PC-9 (cell line): ENCODE data around the gene ROBO2. TPM values are rescaled to one million over a fixed set of nuclear protein-coding genes. Genes with fewer than 3 reads are reported as not detected.

Experiments
- Bru-seq: library from RNA; stranded (reverse); fragments of 400-500 nt; gene quantifications from one replicate; lab custom pipeline; 2021; lab: Mats Ljungman, UMichigan
- BruChase-seq, 2 experiments: library from RNA; stranded (reverse); fragments of 400-500 nt; gene quantifications; one replicate each; lab custom pipeline; 2021; lab: Mats Ljungman, UMichigan
- BruUV-seq: library from RNA; stranded (reverse); fragments of 400-500 nt; replicated peaks from 2 replicates; lab custom pipeline; 2021; lab: Mats Ljungman, UMichigan
- CTCF ChIA-PET: fragments of 300-600 bp; sonication (Branson Sonifier 250); formaldehyde crosslinking; loops from one replicate; lab custom pipeline; 2022; ENCODE audit warnings: antibody characterized with exemption; lab: Charles Lee
- POLR2A ChIA-PET: fragments of 300-600 bp; sonication (Branson Sonifier 250); formaldehyde crosslinking; loops from one replicate; lab custom pipeline; 2022; ENCODE audit warnings: antibody characterized with exemption; ENCODE audit not compliant: unreplicated experiment; lab: Charles Lee
- DNase-seq, 2 experiments: peaks; one replicate each; pipeline versions ENCODE4 v3.0.0 to v3.0.0-alpha.2; 2015 to 2022; ENCODE audit warnings: mixed read lengths in 1 of 2
- H2AFZ ChIP-seq: fragments of 200-600 bp; sonication (generic); 2 replicates; pipeline ENCODE4 v1.8.1; 2017; ENCODE audit warnings: antibody characterized with exemption
- H3F3A ChIP-seq: fragments of 200-600 bp; sonication (generic); 2 replicates; pipeline ENCODE4 v1.8.1; 2017; ENCODE audit warnings: antibody characterized with exemption, mild to moderate bottlenecking, low read depth; ENCODE audit not compliant: insufficient read depth
- H3K27ac ChIP-seq: fragments of 200-600 bp; sonication (generic); 2 replicates; pipeline ENCODE4 v1.6.1; 2016; ENCODE audit warnings: mixed run types
- H3K27me3 ChIP-seq: fragments of 200-600 bp; sonication (generic); 2 replicates; pipeline ENCODE4 v1.6.1; 2016; ENCODE audit warnings: low read depth, mixed run types; ENCODE audit not compliant: insufficient read depth
- H3K36me3 ChIP-seq: fragments of 200-600 bp; sonication (generic); 2 replicates; pipeline ENCODE4 v1.6.1; 2016; ENCODE audit warnings: low read depth, mixed run types
- H3K4me1 ChIP-seq: fragments of 200-600 bp; sonication (generic); replicated peaks from 2 replicates; pipeline ENCODE4 v1.6.1; 2016; ENCODE audit warnings: mixed run types; ENCODE audit not compliant: insufficient read depth
- H3K4me2 ChIP-seq: fragments of 200-600 bp; sonication (generic); 2 replicates; pipeline ENCODE4 v1.6.1; 2017; ENCODE audit warnings: mixed run types
- H3K4me3 ChIP-seq: fragments of 200-600 bp; sonication (generic); 2 replicates; pipeline ENCODE4 v1.6.1; 2016; ENCODE audit warnings: mixed run types
- H3K79me2 ChIP-seq: fragments of 200-600 bp; sonication (generic); 2 replicates; pipeline ENCODE4 v1.6.1; 2017; ENCODE audit warnings: low read depth, mixed run types
- H3K9me2 ChIP-seq: fragments of 200-600 bp; sonication (generic); 2 replicates; pipeline ENCODE4 v1.8.1; 2017; ENCODE audit warnings: mild to moderate bottlenecking; ENCODE audit not compliant: insufficient read depth
- H3K9me3 ChIP-seq: fragments of 200-600 bp; sonication (generic); 2 replicates; pipeline ENCODE4 v1.8.1; 2016; ENCODE audit warnings: low read depth; ENCODE audit not compliant: insufficient read depth
- H4K20me1 ChIP-seq: fragments of 200-600 bp; sonication (generic); 2 replicates; pipeline ENCODE4 v1.8.1; 2017; ENCODE audit not compliant: insufficient read depth
- CTCF ChIP-seq: fragments of 200-600 bp; sonication (generic); conservative IDR thresholded peaks from 2 replicates; pipeline ENCODE4 v1.6.1; 2017; ENCODE audit warnings: mixed run types, antibody characterized with exemption, mild to moderate bottlenecking, moderate library complexity
- EZH2 ChIP-seq: fragments of 200-600 bp; sonication (generic); IDR thresholded peaks from 2 replicates; pipeline ENCODE4 v1.8.0; 2017; ENCODE audit warnings: antibody characterized with exemption, low read depth
- intact Hi-C: fragments of 100-400 bp; cut with micrococcal nuclease; formaldehyde crosslinking; loops from one replicate; pipeline ENCODE4 v1.10.0; 2022; ENCODE audit not compliant: unreplicated experiment
- long read RNA-seq: library from polyadenylated mRNA; stranded (forward); transcript quantifications from one replicate; pipeline ENCODE4 v2.0.0, GENCODE V29; 2022
- total RNA-seq: library from RNA; stranded (reverse); gene quantifications from 2 replicates; pipeline ENCODE4 v1.2.3, GENCODE V29; 2021

The ROBO2 gene
- 0.23 and 0.39 TPM in 2 replicates for total RNA-seq
- percentile 7 among the genes with signal in this experiment for Bru-seq, nascent RNA
- percentile 3 among the genes with signal in this experiment for BruChase-seq, experiment 1, labeled RNA remaining after a 2-hour chase
- percentile 4 among the genes with signal in this experiment for BruChase-seq, experiment 2, labeled RNA remaining after a 6-hour chase
- long read RNA-seq = 0 reads

- no peaks in the 10 kb centered on the region for H3F3A ChIP-seq
- POLR2A ChIA-PET = no interaction called here
- H3K4me1 ChIP-seq = no peaks in the 10 kb centered on the region
- no peaks in the 10 kb centered on the region for H4K20me1 ChIP-seq
- no TSS peak for BruUV-seq
- DNase-seq = no peak
- no peaks in the 10 kb centered on the region for H3K9me2 ChIP-seq
- no peak within 1 kb of the TSS for H3K4me3 ChIP-seq
- peaks cover 7% of the 10 kb centered on the region; the same call in 1 of the 2 replicates for H3K27me3 ChIP-seq
- H3K4me2 ChIP-seq = no peak within 1 kb of the TSS
- intact Hi-C loops = loop anchor here (2.0 kb wide), 1 partner anchor 215 kb away; no protein-coding TSS in a partner anchor
- no peaks in the 10 kb centered on the region for H3K9me3 ChIP-seq
- H3K36me3 ChIP-seq = no peaks in the 10 kb centered on the region
- H3K79me2 ChIP-seq = no peaks in the 10 kb centered on the region
- no peak within 1 kb of the TSS for H2AFZ ChIP-seq
- no peak for TF ChIP-seq CTCF
- no peak for TF ChIP-seq EZH2
- H3K27ac ChIP-seq = no peak within 1 kb of the TSS
- CTCF ChIA-PET = no interaction called here
Observed at GRCh38 chr3:77039606-77040171, at the start of gene ROBO2. Gene ROBO2, plus strand, starts transcription at chr3:77040099. Its CDS starts 687 bp downstream, at chr3:77040786.

GRCh38 chr3:76990606-76991005 is 49.3 kb upstream of the ROBO2 start:
- CTCF ChIA-PET = no interaction called here

GRCh38 chr3:76991165-76991564 is 48.7 kb upstream of the ROBO2 start:
- Histone ChIP-seq H3K27ac (no peak overlapping the region), H3K4me2 (no peak overlapping the region), H3K4me3 (no peak overlapping the region), H3K4me1 (no peaks in the 10 kb centered on the region), H3K36me3 (no peaks in the 10 kb centered on the region), H2AFZ (no peak overlapping the region), H3K9me2 (no peaks in the 10 kb centered on the region), H3K79me2 (no peaks in the 10 kb centered on the region), H4K20me1 (no peaks in the 10 kb centered on the region), H3K27me3 (no peaks in the 10 kb centered on the region), H3K9me3 (no peaks in the 10 kb centered on the region), H3F3A (no peaks in the 10 kb centered on the region)
- POLR2A ChIA-PET = no interaction called here
- intact Hi-C loops = no loop called here
- CTCF ChIA-PET = no interaction called here
- BruUV-seq = no TSS peak
- TF ChIP-seq CTCF (no peak), EZH2 (no peak)
- no peak for DNase-seq

More at GRCh38 chr3:76990606-76991005, 49.3 kb upstream of the ROBO2 start:
- TF ChIP-seq EZH2 (no peak), CTCF (no peak)
- intact Hi-C loops = no loop called here
- no peaks in the 10 kb centered on the region for H3K4me1 ChIP-seq
- no peak overlapping the region for H2AFZ ChIP-seq
- H3F3A ChIP-seq = no peaks in the 10 kb centered on the region
- H3K79me2 ChIP-seq = no peaks in the 10 kb centered on the region
- POLR2A ChIA-PET = no interaction called here
- no TSS peak for BruUV-seq
- no peaks in the 10 kb centered on the region for H3K27me3 ChIP-seq
- no peak overlapping the region for H3K27ac ChIP-seq
- H3K4me3 ChIP-seq = no peak overlapping the region
- DNase-seq = no peak
- H3K4me2 ChIP-seq = no peak overlapping the region
- no peaks in the 10 kb centered on the region for H3K36me3 ChIP-seq
- no peaks in the 10 kb centered on the region for H4K20me1 ChIP-seq
- H3K9me3 ChIP-seq = no peaks in the 10 kb centered on the region
- no peaks in the 10 kb centered on the region for H3K9me2 ChIP-seq
